ENCODE measurements around the gene NQO2.

DNA sequence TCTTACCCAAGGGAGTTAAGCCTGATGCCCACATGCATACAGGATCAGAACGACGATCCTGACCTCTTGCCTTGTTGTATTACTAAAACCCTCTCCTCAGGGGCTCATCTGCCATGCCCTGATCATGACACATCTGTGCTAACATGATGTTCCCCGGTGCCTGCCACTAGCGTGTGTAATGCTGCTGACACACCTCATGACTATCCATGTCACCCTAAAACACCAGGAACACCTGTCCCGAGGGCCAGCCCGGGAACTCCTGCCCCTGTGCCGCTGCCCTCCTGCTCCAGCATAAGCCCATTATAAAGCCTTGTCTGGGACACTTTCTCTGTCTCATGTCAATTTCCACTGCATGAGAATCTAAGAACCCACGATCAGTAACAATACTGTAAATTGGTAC, 35.9 kb upstream of the NQO2 start:
- TF ChIP-seq, protein P1, sequence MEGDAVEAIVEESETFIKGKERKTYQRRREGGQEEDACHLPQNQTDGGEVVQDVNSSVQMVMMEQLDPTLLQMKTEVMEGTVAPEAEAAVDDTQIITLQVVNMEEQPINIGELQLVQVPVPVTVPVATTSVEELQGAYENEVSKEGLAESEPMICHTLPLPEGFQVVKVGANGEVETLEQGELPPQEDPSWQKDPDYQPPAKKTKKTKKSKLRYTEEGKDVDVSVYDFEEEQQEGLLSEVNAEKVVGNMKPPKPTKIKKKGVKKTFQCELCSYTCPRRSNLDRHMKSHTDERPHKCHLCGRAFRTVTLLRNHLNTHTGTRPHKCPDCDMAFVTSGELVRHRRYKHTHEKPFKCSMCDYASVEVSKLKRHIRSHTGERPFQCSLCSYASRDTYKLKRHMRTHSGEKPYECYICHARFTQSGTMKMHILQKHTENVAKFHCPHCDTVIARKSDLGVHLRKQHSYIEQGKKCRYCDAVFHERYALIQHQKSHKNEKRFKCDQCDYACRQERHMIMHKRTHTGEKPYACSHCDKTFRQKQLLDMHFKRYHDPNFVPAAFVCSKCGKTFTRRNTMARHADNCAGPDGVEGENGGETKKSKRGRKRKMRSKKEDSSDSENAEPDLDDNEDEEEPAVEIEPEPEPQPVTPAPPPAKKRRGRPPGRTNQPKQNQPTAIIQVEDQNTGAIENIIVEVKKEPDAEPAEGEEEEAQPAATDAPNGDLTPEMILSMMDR (IDR thresholded peaks at IDR 0.05), result no peak
- no peak for TF ChIP-seq EZH2 (IDR thresholded peaks at IDR 0.05; ENCODE audit: borderline replicate concordance, insufficient read depth, low read depth, low read length, poor library complexity, severe bottlenecking)
